ENCODE data around the gene SLC28A1. TPM values are rescaled to one million over a fixed set of nuclear protein-coding genes. Genes with fewer than 3 reads are reported as not detected.

Gene SLC28A1
- total RNA-seq, 2 experiments from 2014 or later = not detected

- H3K27ac ChIP-seq (ENCODE audit: low read depth, low read length, poor library complexity, severe bottlenecking) = no peak overlapping the region
- ChIA-PET POLR2A (no interaction called here), CTCF (ENCODE audit: unreplicated experiment) (interaction anchor here (1.0 kb wide), 1 partner anchor 274 kb away, joined by 3 read pairs; no protein-coding TSS in a partner anchor)
- H3K36me3 ChIP-seq (ENCODE audit: insufficient read depth, low read length) = no peaks in the 10 kb centered on the region
- no peaks in the 10 kb centered on the region for H4K20me1 ChIP-seq (ENCODE audit: insufficient read depth, low read length)
- H2AFZ ChIP-seq (ENCODE audit: low read length) = no peak overlapping the region
- no peak for DNase-seq (ENCODE audit: low spot score)
- no peaks in the 10 kb centered on the region for H3K9me3 ChIP-seq (ENCODE audit: low read length)
- no peak overlapping the region for H3K4me3 ChIP-seq (ENCODE audit: low read depth, low read length, poor library complexity, severe bottlenecking)
- no peaks in the 10 kb centered on the region for H3K4me1 ChIP-seq (ENCODE audit: insufficient read depth, low read length, poor library complexity, severe bottlenecking)
- BruUV-seq (replicated peaks) = no TSS peak
- no peaks in the 10 kb centered on the region for H3K79me2 ChIP-seq (ENCODE audit: insufficient read depth, low read depth, low read length)
- no peaks in the 10 kb centered on the region for H3K9me2 ChIP-seq (ENCODE audit: insufficient read depth, low read length)
- H3K4me2 ChIP-seq (ENCODE audit: low read length) = no peak overlapping the region
- intact Hi-C loops (cut with micrococcal nuclease; ENCODE audit: unreplicated experiment) = no loop called here
- TF ChIP-seq CTCF (conservative IDR thresholded peaks at IDR 0.05; ENCODE audit: low read length) = no peak
- no peak for TF ChIP-seq EZH2phosphoT487 (IDR thresholded peaks at IDR 0.05; ENCODE audit: borderline replicate concordance, low read depth, low read length)
Measured at GRCh38 chr15:84872009-84872910, 12.2 kb upstream of the SLC28A1 start.

DNA sequence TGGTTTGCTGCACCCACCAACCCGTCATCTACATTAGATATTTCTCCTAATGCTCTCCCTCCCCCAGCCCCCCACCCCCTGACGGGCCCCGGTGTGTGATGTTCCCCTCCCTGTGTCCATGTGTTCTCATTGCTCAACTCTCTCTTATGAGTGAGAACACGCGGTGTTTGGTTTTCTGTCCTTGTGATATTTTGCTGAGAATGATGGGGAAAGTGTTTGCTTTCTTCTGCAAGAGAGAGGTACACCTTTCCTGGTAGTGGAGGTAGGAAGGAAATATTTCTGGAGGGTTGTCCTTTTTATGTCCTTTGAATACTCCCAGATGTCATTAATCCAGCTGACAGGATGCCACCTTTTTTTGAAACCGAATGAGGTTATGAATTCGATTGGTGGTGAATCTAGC is 10.5 kb upstream of the SLC28A1 start:
- H3K79me2 ChIP-seq (ENCODE audit: insufficient read depth, low read depth, low read length) = no peaks in the 10 kb centered on the region
- DNase-seq (ENCODE audit: low spot score) = no peak
- BruUV-seq (replicated peaks) = no TSS peak
- H3K27ac ChIP-seq (ENCODE audit: low read depth, low read length, poor library complexity, severe bottlenecking) = no peak overlapping the region
- no peak overlapping the region for H3K4me2 ChIP-seq (ENCODE audit: low read length)
- no peak overlapping the region for H3K4me3 ChIP-seq (ENCODE audit: low read depth, low read length, poor library complexity, severe bottlenecking)
- H3K4me1 ChIP-seq (ENCODE audit: insufficient read depth, low read length, poor library complexity, severe bottlenecking) = no peaks in the 10 kb centered on the region
- H3K9me3 ChIP-seq (ENCODE audit: low read length) = no peaks in the 10 kb centered on the region
- intact Hi-C loops (cut with micrococcal nuclease; ENCODE audit: unreplicated experiment) = no loop called here
- TF ChIP-seq CTCF (conservative IDR thresholded peaks at IDR 0.05; ENCODE audit: low read length) = no peak
- no peak for TF ChIP-seq EZH2phosphoT487 (IDR thresholded peaks at IDR 0.05; ENCODE audit: borderline replicate concordance, low read depth, low read length)
- ChIA-PET CTCF (ENCODE audit: unreplicated experiment) (no interaction called here), POLR2A (no interaction called here)
- no peak overlapping the region for H2AFZ ChIP-seq (ENCODE audit: low read length)
- no peaks in the 10 kb centered on the region for H4K20me1 ChIP-seq (ENCODE audit: insufficient read depth, low read length)
- no peaks in the 10 kb centered on the region for H3K36me3 ChIP-seq (ENCODE audit: insufficient read depth, low read length)
- no peaks in the 10 kb centered on the region for H3K9me2 ChIP-seq (ENCODE audit: insufficient read depth, low read length)

All from OCI-LY7 (cell line).